CD4-positive, alpha-beta T cell (primary cell): ENCODE data around the gene ZBTB39. TPM values are rescaled to one million over a fixed set of nuclear protein-coding genes. Genes with fewer than 3 reads are reported as not detected.

Experiments
- ATAC-seq: fragments of 200-7000 bp; cut with Tn5 transposase; one replicate; pipeline ENCODE4 v1.10.0; 2022; ENCODE audit warnings: mild to moderate bottlenecking; ENCODE audit not compliant: poor library complexity
- CTCF ChIA-PET: fragments of 350-600 bp; sonication (Branson Sonifier 250); formaldehyde crosslinking; loops from one replicate; lab custom pipeline; 2021; ENCODE audit warnings: antibody characterized with exemption, inconsistent platforms; lab: Charles Lee
- POLR2A ChIA-PET: fragments of 350-600 bp; sonication (Branson Sonifier 250); formaldehyde crosslinking; loops from one replicate; lab custom pipeline; 2021; ENCODE audit warnings: antibody characterized with exemption, inconsistent platforms; lab: Charles Lee
- DNase-seq, 14 experiments: peaks; one replicate each; pipeline ENCODE4 v3.0.0-alpha.2; 2013 to 2020; ENCODE audit warnings: mixed read lengths in 2 of 14
- H3K27ac ChIP-seq, 2 donors: one replicate each; pipeline versions ENCODE4 v1.5.1 to v1.7.0; 2013; ENCODE audit warnings: low read length in 2 of 2, low read depth in 1 of 2, mild to moderate bottlenecking in 1 of 2
- H3K27me3 ChIP-seq, 2 experiments: 1 replicate in 1 of 2; 2 replicates in 1 of 2; pipeline versions ENCODE4 v1.6.1 to v1.7.0; 2013; ENCODE audit warnings: low read length in 2 of 2, control low read depth in 1 of 2, mild to moderate bottlenecking in 1 of 2, moderate library complexity in 1 of 2; ENCODE audit not compliant: insufficient read depth in 2 of 2, control insufficient read depth in 1 of 2
- H3K36me3 ChIP-seq: one replicate; pipeline ENCODE4 v1.6.1; 2013; ENCODE audit warnings: low read length, control low read depth; ENCODE audit not compliant: insufficient read depth
- H3K4me1 ChIP-seq: one replicate; pipeline ENCODE4 v1.6.1; 2013; ENCODE audit warnings: low read length, control low read depth; ENCODE audit not compliant: insufficient read depth
- H3K4me3 ChIP-seq: one replicate; pipeline ENCODE4 v1.5.1; 2013; ENCODE audit warnings: mild to moderate bottlenecking, low read length, moderate library complexity
- H3K9me3 ChIP-seq, 2 experiments: 1 replicate in 1 of 2; 2 replicates in 1 of 2; pipeline versions ENCODE4 v1.6.1 to v1.7.0; 2013; ENCODE audit warnings: low read length in 2 of 2, mild to moderate bottlenecking in 2 of 2, control low read depth in 1 of 2, moderate library complexity in 1 of 2; ENCODE audit not compliant: control insufficient read depth in 1 of 2, insufficient read depth in 1 of 2
- H3K27ac Mint-ChIP-seq: one replicate; pipeline ENCODE4 v1.8.0; 2020; ENCODE audit warnings: mixed read lengths
- H3K27me3 Mint-ChIP-seq: one replicate; pipeline ENCODE4 v1.8.0; 2021; ENCODE audit warnings: mixed read lengths
- H3K36me3 Mint-ChIP-seq: one replicate; pipeline ENCODE4 v1.8.0; 2021; ENCODE audit warnings: low read depth, mixed read lengths
- H3K4me1 Mint-ChIP-seq: one replicate; pipeline ENCODE4 v1.8.0; 2021; ENCODE audit warnings: low read depth, mixed read lengths
- H3K4me3 Mint-ChIP-seq: one replicate; pipeline ENCODE4 v1.8.0; 2020; ENCODE audit warnings: mild to moderate bottlenecking, mixed read lengths
- H3K9me3 Mint-ChIP-seq: one replicate; pipeline ENCODE4 v1.8.0; 2020; ENCODE audit warnings: mixed read lengths
- CTCF ChIP-seq: fragments of 200-600 bp; IDR thresholded peaks from one replicate; pipeline ENCODE4 v1.8.0; 2022; ENCODE audit warnings: antibody characterized with exemption, mild to moderate bottlenecking
- intact Hi-C, 2 experiments: fragments of 100-400 bp; cut with DNase I in 1 of 2; cut with micrococcal nuclease in 1 of 2; formaldehyde crosslinking; loops; one replicate each; pipeline versions ENCODE4 v1.15.1 to v1.9.0; 2023 to 2025; cut with DNase I, micrococcal nuclease
- total RNA-seq, 174 experiments: library from RNA in 2 of 174; stranded (reverse) in 2 of 174; gene quantifications; one replicate each; pipeline ENCODE4 v1.2.3 and lab custom pipeline; 2021 to 2026

The ZBTB39 gene
- total RNA-seq, 2 experiments from 2014 or later, result 6.9 to 8.0 TPM

- Mint-ChIP-seq H3K4me1 (peaks cover 27% of the 10 kb centered on the region), H3K27me3 (no peaks in the 10 kb centered on the region), H3K36me3 (no peaks in the 10 kb centered on the region), H3K27ac (no peak overlapping the region), H3K4me3 (no peak overlapping the region), H3K9me3 (no peaks in the 10 kb centered on the region)
- Histone ChIP-seq H3K36me3 (no peaks in the 10 kb centered on the region), H3K4me1 (peaks cover 20% of the 10 kb centered on the region), H3K9me3 (no peaks in the 10 kb centered on the region), H3K27me3 (no peaks in the 10 kb centered on the region), H3K4me3 (no peak overlapping the region), H3K27ac (no peak overlapping the region)
- POLR2A ChIA-PET, result interaction anchor here (0.9 kb wide), 1 partner anchor 17 kb away, joined by 3 read pairs; no protein-coding TSS in a partner anchor
- no peak for TF ChIP-seq CTCF
- no peak for DNase-seq
- ATAC-seq, result no peak
- intact Hi-C loops, result no loop called here
- CTCF ChIA-PET, result interaction anchor here (1.9 kb wide), 1 partner anchor 61 kb away, joined by 5 read pairs; the partner anchor contains the start of gene STAT6
These were observed 44.7 kb upstream of the ZBTB39 start for GRCh38 chr12:57051011-57051410.

GRCh38 chr12:57049890-57050289 is 43.5 kb upstream of the ZBTB39 start, which contains the start of gene MYO1A:
Gene MYO1A, minus strand, starts transcription at chr12:57050129. Its CDS starts 1,806 bp downstream, at chr12:57048323.
- Histone ChIP-seq H3K4me3 (no peak within 1 kb of the TSS), H3K27me3 (no peaks in the 10 kb centered on the region), H3K9me3 (no peaks in the 10 kb centered on the region), H3K36me3 (no peaks in the 10 kb centered on the region), H3K4me1 (peaks cover 20% of the 10 kb centered on the region), H3K27ac (no peak within 1 kb of the TSS)
- no peak for TF ChIP-seq CTCF
- ChIA-PET POLR2A (no interaction called here), CTCF (interaction anchor here (1.9 kb wide), 1 partner anchor 62 kb away, joined by 5 read pairs; the partner anchor contains the start of gene STAT6)
- Mint-ChIP-seq H3K4me1 (peaks cover 33% of the 10 kb centered on the region), H3K4me3 (no peak within 1 kb of the TSS), H3K36me3 (no peaks in the 10 kb centered on the region), H3K27ac (no peak within 1 kb of the TSS), H3K27me3 (no peaks in the 10 kb centered on the region), H3K9me3 (no peaks in the 10 kb centered on the region)
- DNase-seq, result no peak
- intact Hi-C loops, result no loop called here
- no peak for ATAC-seq

- H3K36me3 ChIP-seq, result no peaks in the 10 kb centered on the region
- H3K27me3 ChIP-seq, result no peaks in the 10 kb centered on the region
- Mint-ChIP-seq H3K4me1 (peaks cover 33% of the 10 kb centered on the region), H3K4me3 (no peak overlapping the region), H3K27ac (no peak overlapping the region), H3K36me3 (no peaks in the 10 kb centered on the region), H3K9me3 (no peaks in the 10 kb centered on the region), H3K27me3 (no peaks in the 10 kb centered on the region)
- peaks cover 20% of the 10 kb centered on the region for H3K4me1 ChIP-seq
- H3K9me3 ChIP-seq, result no peaks in the 10 kb centered on the region
- CTCF ChIA-PET, result interaction anchor here (1.7 to 1.9 kb wide), 2 partner anchors 24 to 63 kb away, joined by 5 read pairs; partner anchors contain the start of gene STAT6
- POLR2A ChIA-PET, result interaction anchor here (0.9 kb wide), 1 partner anchor 23 kb away, joined by 3 read pairs; no protein-coding TSS in a partner anchor
- ATAC-seq (no peak), DNase-seq (no peak)
- TF ChIP-seq CTCF, result no peak
- H3K27ac ChIP-seq, result no peak overlapping the region
- no peak overlapping the region for H3K4me3 ChIP-seq
- intact Hi-C loops, result no loop called here
These were observed 42.7 kb upstream of the ZBTB39 start for GRCh38 chr12:57049119-57049446.
